Colonic mucosa (tissue), 4 donors: Measurements from ENCODE around the gene TECPR2. TPM values are rescaled to one million over a fixed set of nuclear protein-coding genes. Genes with fewer than 3 reads are reported as not detected.
"Not testable (repeated sequence)": the region's sequence is repeated elsewhere in the genome, so short reads cannot be mapped to it uniquely, and the experiment has no call there.

ENCODE experiments used
- DNase-seq: peaks from one replicate; pipeline ENCODE4 v3.0.0-alpha.2; 2020
- H3K27ac ChIP-seq: fragments of 200-600 bp; one replicate; pipeline ENCODE4 v1.8.0; 2021
- H3K27me3 ChIP-seq: fragments of 200-600 bp; one replicate; pipeline ENCODE4 v1.8.0; 2021
- H3K36me3 ChIP-seq: fragments of 200-600 bp; one replicate; pipeline ENCODE4 v1.8.0; 2021
- H3K4me1 ChIP-seq: fragments of 200-600 bp; one replicate; pipeline ENCODE4 v1.8.0; 2021; ENCODE audit warnings: mild to moderate bottlenecking
- H3K4me3 ChIP-seq: fragments of 200-600 bp; one replicate; pipeline ENCODE4 v1.8.0; 2021
- H3K9ac ChIP-seq, 2 donors: one replicate each; pipeline ENCODE4 v1.7.0; 2013; ENCODE audit warnings: control low read depth in 2 of 2, low read depth in 2 of 2, low read length in 2 of 2
- H3K9me3 ChIP-seq: fragments of 200-600 bp; one replicate; pipeline ENCODE4 v1.8.0; 2021
- intact Hi-C: fragments of 100-400 bp; cut with DNase I; formaldehyde crosslinking; loops from one replicate; pipeline ENCODE4 v1.14.1; 2022
- total RNA-seq, 2 donors: library from RNA; stranded (reverse); fragmentation: NEBNext Ultra II Directional in 1 of 2; extraction: Animal tissue kit (Norgen Biotek cat#: 25700) in 1 of 2; gene quantifications; one replicate each; pipeline ENCODE4 v1.2.1, GENCODE V29; 2021
- TF ChIP-seq, protein P1 (sequence below): fragments of 200-600 bp; IDR thresholded peaks from one replicate; pipeline ENCODE4 v1.8.0; 2022; ENCODE audit warnings: antibody characterized with exemption, mild to moderate bottlenecking
- donor health status: healthy.
- donor health status: DM: no; HTN: no; CAD: no.
- donor health status: DM: no; HTN: no; CAD: no.

The TECPR2 gene
- total RNA-seq, 2 donors from 2014 or later = 16.5 to 18.2 TPM

DNA sequence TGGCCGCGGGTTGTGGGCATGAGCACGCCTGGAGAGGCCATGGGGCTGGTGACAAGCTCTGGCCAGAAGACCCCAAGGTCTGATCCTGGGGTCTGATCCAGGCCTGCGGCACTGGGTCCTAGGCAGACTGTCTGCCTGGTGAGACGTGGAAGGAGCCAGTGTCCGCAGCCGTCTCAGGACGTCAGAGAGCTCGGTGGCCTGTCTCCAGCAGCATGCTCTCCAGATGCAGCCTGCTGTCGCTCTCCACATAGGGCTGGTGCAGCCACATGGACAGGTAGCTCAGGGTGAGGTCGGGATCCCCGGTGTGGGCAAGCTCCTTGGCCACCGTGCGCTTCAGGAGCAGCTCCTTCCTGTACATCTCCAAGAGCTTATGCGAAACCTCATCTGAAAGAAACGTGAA, 14.4 kb upstream of the TECPR2 start:
- no peaks in the 10 kb centered on the region for H3K9me3 ChIP-seq
- intact Hi-C loops = no loop called here
- DNase-seq = no peak
- H3K27me3 ChIP-seq = no peaks in the 10 kb centered on the region
- no peaks in the 10 kb centered on the region for H3K4me1 ChIP-seq
- no peak overlapping the region for H3K27ac ChIP-seq
- H3K4me3 ChIP-seq = no peak overlapping the region
- peaks cover 16% of the 10 kb centered on the region for H3K36me3 ChIP-seq
- H3K9ac ChIP-seq = no peak overlapping the region
- TF ChIP-seq, protein P1, sequence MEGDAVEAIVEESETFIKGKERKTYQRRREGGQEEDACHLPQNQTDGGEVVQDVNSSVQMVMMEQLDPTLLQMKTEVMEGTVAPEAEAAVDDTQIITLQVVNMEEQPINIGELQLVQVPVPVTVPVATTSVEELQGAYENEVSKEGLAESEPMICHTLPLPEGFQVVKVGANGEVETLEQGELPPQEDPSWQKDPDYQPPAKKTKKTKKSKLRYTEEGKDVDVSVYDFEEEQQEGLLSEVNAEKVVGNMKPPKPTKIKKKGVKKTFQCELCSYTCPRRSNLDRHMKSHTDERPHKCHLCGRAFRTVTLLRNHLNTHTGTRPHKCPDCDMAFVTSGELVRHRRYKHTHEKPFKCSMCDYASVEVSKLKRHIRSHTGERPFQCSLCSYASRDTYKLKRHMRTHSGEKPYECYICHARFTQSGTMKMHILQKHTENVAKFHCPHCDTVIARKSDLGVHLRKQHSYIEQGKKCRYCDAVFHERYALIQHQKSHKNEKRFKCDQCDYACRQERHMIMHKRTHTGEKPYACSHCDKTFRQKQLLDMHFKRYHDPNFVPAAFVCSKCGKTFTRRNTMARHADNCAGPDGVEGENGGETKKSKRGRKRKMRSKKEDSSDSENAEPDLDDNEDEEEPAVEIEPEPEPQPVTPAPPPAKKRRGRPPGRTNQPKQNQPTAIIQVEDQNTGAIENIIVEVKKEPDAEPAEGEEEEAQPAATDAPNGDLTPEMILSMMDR = no peak

DNA sequence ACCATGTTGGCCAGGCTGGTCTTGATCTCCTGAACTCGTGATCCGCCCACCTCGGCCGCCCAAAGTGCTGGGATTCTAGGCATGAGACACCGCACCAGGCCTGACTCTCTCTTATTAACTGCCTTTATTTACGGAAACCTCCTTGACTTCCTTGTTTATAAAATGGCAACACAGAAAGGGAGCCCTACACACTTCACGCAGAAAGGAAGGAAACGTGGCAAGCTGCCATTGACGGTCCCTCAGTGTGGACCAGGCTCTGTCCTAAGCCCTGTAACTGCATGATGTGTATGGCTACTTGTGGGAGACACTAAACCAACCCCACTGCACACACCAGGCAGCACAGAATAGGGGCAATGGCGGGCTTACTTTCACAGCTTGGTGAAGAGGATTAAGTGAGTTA, 11.7 kb upstream of the TECPR2 start:
- Histone ChIP-seq H3K27me3 (no peaks in the 10 kb centered on the region), H3K36me3 (peaks cover 21% of the 10 kb centered on the region), H3K27ac (no peak overlapping the region), H3K4me3 (no peak overlapping the region), H3K4me1 (no peaks in the 10 kb centered on the region), H3K9ac (no peak overlapping the region), H3K9me3 (no peaks in the 10 kb centered on the region)
- no peak for DNase-seq
- intact Hi-C loops = no loop called here
- TF ChIP-seq, protein P1 = no peak

DNA sequence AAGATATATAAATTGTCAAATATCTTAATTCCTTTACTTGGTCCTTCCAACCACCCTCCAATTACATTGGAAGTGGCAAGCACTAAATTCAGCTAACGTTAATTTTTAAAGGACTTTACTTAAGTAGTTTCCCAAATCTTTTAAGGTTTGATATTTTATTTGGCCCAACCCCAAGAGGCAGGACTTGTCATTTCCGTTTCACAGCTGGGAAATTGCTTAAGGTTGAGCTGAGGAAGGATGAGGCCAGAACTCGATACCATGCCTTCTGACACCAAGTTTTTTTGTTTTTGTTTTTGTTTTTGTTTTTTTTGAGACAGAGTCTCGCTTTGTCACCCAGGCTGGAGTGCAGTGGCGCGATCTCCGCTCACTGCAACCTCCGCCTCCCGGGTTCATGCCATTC, 11.1 kb upstream of the TECPR2 start:
- H3K27ac ChIP-seq, H3K4me3 ChIP-seq, intact Hi-C loops, DNase-seq, H3K9ac ChIP-seq, H3K9me3 ChIP-seq, H3K27me3 ChIP-seq, H3K4me1 ChIP-seq: not testable (repeated sequence)
- H3K36me3 ChIP-seq = peaks cover 21% of the 10 kb centered on the region

DNA sequence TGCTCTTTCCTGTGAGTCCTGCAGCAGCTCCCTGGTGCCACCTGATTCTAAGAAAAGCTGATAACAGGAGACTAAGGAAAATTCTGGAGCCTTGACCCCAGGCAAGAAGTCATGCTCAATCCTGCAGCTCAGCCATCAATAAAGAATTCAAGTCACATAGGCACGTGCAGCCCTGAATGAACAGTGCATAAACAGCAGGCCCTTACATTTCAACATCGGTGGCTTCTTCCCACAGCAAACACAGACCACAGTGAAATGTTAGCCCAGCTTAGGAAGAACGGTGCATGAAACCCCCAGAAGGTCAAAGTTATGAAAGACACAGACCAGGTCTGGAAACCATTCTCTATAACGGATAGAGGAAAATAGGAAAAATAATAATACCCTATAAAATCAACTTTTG, 10.5 kb upstream of the TECPR2 start:
- TF ChIP-seq, protein P1 = no peak
- H3K27ac ChIP-seq = no peak overlapping the region

DNA sequence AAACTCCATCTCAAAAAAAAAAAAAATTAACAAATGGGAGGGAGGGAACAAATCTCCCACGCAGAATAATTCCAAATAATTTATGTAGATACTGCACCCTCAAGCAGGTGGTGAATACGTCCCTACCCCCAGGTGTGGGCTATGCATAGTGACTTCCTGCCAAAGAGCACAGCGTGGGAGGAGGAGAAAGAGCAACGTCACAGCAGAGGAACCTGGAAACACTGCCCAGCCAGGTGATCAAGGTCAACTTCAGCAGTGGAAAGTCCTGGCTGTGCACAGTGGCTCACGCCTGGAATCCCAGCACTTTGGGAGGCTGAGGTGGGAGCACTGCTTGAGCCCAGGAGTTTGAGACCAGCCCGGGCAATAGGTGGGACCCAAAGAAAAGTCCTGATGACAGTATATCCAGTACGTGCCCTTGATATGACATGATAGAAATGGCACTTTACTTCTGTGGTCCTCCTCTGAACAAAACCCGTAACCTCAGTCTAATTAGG, 9.6 kb upstream of the TECPR2 start:
- no peak overlapping the region for H3K9ac ChIP-seq
- no peak overlapping the region for H3K4me3 ChIP-seq
- TF ChIP-seq, protein P1 = no peak
- no peaks in the 10 kb centered on the region for H3K9me3 ChIP-seq
- no peak overlapping the region for H3K27ac ChIP-seq
- no peak for DNase-seq
- peaks cover 15% of the 10 kb centered on the region for H3K36me3 ChIP-seq
- no peaks in the 10 kb centered on the region for H3K4me1 ChIP-seq
- intact Hi-C loops = no loop called here
- no peaks in the 10 kb centered on the region for H3K27me3 ChIP-seq

More for the DNA sequence above, 10.5 kb upstream of the TECPR2 start:
- intact Hi-C loops = no loop called here
- no peak for DNase-seq
- no peaks in the 10 kb centered on the region for H3K9me3 ChIP-seq
- H3K9ac ChIP-seq = no peak overlapping the region
- no peaks in the 10 kb centered on the region for H3K27me3 ChIP-seq
- H3K4me3 ChIP-seq = no peak overlapping the region
- peaks cover 21% of the 10 kb centered on the region for H3K36me3 ChIP-seq
- H3K4me1 ChIP-seq = no peaks in the 10 kb centered on the region

DNA sequence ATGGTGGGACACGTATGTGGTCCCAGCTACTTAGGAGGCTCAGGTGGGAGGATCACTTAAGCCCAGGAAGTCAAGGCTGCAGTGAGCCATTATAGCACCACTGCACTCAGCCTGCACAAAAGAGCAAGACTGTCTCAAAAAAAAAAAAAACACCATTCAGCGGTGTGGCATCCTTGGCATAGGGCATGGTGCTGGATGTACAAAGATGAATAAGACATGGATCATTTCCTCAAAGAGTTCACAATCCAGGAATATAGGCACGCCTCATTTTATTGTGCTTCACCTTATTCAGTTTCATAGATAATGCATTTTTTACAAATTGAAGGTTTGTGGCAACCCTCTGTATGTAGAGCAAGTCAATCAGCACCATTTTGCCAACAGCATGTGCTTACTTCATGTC, 6.5 kb upstream of the TECPR2 start:
- H3K4me3 ChIP-seq = no peak overlapping the region
- H3K27me3 ChIP-seq = no peaks in the 10 kb centered on the region
- TF ChIP-seq, protein P1 = no peak
- intact Hi-C loops = no loop called here
- no peaks in the 10 kb centered on the region for H3K4me1 ChIP-seq
- H3K9me3 ChIP-seq = no peaks in the 10 kb centered on the region
- no peak overlapping the region for H3K9ac ChIP-seq
- no peak for DNase-seq
- H3K27ac ChIP-seq = no peak overlapping the region
- peaks cover 5% of the 10 kb centered on the region for H3K36me3 ChIP-seq
